Measurements from ENCODE around the gene DTX3.

DTX3 gene

DNA sequence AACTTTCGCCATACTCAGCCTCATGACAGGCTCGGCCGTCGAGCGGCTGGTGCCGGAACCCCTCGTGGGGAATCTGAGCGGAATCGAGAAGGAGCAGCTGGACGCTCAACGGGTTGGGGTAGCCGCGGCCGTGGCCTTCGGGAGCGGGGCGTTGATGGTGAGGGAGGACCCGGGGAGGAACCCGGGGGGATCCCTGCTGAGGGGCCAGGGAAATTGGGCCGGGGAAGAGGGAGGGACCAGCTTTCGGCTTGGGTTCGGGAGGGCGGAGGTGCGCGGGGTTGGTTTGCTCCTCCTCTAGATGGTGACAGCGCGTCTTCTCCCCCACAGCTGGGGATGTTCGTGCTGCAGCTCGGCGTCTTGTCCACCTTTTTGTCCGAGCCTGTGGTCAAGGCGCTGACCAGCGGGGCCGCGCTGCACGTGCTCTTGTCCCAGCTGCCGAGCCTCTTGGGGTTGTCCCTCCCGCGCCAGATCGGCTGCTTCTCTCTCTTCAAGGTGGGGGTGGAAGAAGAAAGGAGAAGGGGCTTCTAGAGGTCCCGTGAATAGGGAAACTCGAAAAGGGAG is 16.4 kb downstream of the DTX3 start:
- no peak for DNase-seq

DNA sequence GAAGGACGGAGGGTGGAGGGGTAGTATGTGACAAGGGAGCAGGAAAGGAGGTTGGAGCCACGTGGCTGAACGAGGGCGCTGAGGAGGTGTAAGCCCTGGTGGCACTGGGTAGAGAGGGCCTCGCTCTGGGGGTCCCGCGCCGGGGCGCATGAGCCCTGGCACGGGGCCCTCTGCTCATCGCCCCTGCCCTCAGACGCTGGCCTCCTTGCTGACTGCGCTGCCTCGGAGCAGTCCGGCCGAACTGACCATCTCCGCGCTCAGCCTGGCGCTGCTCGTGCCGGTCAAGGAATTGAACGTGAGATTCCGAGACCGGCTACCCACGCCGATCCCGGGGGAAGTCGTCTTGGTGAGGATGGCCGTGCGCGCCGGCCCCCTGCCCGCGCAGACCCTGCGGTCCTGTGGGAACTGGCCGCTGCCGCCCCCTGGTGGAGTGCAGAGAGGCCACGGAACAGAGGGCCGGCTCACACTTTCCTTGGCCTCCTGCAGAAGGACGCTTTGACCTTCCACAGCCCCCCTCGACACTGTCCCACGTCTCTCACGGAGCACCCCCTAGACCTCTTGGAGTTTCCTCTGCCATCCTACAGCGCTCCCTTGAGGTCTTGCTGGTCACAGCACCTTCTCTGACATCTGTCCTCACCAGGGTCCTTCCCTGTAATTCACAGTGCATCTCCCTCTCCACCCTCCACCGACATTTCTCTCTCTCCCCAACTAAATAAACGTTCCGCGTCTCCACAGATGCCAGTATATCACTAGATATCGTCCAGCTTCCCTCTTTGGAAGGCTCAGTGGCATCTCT is 17.1 kb downstream of the DTX3 start:
- peak; percentile 39 to 62 for DNase-seq

DNA sequence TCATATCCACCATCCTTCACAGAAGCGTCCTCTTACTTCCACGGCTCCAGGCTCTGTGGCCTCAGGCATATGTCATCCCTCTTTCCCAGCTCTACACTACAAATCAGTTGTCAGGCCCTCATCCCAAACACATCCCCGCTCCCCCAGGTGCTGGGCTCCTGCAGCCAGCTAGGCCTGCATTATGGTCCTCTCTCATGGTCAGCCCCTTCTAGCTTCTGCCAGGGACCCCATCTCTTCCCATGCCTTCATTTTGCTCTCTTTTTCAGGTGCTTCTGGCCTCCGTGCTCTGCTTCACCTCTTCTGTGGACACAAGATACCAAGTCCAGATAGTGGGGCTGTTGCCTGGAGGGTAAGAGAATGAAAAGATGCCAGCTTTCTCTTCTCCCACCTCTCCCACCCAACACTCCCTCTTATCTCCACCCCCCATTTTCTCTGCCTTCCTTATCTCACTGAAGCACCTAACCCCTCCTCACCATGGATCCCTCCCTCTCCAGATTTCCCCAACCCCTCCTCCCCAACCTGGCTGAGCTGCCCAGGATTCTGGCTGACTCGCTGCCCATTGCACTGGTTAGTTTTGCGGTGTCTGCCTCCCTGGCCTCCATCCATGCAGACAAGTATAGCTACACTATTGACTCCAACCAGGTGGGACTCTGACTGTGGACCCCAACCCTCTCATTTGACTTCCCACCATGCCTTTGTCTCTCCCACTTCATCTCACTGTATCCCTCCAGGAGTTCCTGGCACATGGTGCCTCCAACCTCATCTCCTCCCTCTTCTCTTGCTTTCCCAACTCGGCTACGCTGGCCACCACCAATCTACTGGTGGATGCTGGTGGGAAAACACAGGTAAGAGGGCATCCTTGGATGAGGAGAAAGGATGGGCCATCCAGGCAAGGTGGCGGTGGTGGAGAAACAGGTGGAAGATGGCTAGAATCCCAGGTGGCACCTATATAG is 17.9 kb downstream of the DTX3 start:
- DNase-seq = no peak

DNA sequence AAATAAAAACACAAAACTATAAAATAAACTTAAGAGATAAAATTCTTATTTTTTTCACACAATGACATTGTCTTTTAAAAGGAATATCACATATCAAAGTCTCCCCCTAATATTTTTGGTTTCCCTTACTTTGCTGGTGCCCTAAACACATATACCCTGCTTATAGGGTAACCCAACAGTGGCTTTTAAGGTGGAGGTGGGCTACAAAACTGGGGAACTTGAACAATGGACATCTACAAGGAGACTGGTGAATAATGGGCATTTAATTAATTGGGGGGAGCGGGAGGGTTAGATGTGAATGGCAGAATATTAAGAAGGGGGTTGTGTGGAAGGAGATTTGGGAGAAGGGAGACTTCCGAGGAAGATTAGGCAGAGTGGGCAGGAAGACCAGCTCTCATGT is 18.8 kb downstream of the DTX3 start:
- no peak for DNase-seq

DNA sequence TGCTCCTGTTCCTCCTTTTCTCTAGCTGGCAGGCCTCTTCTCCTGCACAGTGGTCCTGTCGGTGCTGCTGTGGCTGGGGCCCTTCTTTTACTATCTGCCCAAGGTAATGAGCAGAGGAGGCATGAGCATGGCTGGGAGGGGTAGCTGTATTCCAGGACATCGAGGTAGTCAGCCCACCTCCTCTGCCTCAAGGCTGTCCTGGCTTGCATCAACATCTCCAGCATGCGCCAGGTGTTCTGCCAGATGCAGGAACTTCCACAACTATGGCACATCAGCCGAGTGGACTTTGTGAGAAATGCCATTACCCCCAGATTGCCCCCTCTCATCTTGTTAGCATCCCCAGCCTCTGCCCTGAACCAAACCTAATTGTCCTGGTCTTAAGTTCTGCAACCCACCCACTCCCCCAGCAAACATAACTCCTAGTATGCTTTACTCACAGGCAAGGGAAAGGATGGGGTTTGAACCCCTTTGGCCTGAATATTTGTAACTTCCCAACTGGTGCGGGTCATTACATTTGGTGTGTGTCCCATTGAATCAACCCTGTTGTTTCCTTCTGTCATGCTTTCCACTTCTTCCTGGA is 19.3 kb downstream of the DTX3 start:
- no peak for DNase-seq

DNA sequence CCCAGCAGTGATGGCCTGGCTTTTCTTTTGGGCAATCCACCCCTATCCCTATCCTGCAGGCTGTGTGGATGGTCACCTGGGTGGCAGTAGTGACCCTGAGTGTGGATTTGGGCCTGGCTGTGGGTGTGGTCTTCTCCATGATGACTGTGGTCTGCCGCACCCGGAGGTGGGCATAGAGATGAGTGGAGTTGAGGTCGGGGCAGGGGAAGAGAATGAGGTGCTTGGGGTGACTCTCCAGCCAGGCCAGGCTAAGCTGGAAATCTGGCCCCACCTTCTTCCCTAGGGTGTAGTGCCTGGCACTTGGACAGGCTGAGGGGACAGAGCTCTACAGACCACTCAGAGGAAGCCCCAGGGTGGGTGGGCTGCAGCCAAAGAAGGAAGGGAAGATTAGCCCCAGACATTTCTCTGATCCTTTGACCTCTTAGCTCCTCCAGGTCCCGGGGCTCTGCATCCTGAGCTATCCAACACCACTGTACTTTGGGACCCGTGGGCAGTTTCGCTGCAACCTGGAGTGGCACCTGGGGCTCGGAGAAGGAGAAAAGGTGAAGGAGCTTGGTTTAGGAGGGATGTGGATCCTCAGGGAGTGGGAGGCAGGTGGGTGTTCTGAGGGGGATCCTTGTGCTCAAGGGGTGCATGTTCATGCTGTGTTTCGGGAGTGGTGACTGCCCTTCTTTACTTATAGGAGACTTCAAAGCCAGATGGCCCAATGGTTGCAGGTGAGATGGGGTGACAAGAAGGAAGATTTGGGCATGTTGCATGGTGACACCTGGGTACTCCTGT is 20.0 kb downstream of the DTX3 start:
- DNase-seq = no peak

DNA sequence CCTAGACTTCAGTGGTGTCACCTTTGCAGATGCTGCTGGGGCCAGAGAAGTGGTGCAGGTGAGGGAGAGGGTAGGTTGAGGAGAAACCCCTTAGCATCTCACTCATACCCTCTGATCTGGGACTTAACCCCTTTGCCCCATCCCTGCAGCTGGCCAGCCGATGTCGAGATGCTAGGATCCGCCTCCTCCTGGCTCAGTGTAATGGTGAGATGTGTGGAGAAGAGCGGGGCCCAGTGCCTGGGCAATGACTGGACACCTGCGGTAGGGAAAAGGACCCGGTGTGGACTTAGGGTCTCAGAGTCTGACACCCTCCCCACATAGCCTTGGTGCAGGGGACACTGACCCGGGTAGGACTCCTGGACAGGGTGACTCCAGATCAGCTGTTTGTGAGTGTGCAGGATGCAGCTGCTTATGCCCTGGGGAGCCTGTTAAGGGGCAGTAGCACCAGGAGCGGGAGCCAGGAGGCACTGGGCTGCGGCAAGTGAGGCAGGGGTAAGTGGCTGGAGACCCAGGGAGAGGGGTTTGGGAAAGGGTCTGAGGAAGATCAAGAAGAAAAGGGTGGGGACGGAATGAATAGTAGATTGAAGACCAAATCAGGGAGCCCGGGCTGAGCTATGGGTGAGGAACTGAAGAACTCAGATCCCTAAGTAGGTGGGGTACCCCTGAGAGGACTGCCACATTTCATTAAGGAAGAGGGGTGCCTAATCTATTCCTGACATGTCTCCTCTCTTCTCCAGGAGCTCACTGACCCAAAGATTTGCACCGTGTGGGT is 20.8 kb downstream of the DTX3 start:
- DNase-seq = no peak

DNA sequence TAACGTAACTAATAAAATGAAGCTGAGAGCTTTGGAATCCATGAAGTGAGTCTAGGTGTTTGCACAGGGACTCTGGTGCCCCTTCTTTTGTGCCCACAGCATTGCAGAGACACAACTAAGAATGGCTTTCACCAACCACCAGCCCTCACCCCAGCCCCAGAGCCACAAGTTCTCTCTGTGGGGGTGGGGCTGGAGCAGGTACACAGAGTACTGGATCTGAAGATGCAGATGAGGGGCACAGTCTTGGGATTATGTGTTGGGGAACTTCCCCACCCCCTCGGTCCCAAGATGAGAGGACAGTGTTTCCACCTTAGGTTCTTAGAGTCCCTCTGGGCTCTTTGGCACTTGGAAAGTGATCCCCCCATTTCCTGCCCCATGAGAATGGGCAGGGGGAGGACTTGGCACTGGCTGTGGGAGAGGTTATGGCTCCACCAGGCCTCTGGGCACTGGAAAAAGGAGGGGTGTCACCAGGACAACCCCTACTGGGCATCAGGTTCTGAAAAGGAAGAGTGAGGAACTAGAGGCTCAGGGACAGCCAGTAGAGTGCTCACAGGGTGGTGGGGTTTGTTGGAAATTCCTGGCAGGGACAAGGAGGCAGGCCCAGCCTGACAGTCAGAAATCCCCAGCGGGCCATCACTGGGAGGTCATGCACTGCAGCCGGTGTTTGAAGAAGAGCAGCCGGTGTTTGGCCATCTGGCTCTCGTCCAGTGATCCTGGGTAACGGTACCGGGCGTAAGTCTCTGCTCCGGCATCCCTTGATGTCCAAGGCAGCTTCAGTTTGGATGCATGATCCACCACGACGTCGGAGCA is 21.7 kb downstream of the DTX3 start:
- no peak for DNase-seq

DNA sequence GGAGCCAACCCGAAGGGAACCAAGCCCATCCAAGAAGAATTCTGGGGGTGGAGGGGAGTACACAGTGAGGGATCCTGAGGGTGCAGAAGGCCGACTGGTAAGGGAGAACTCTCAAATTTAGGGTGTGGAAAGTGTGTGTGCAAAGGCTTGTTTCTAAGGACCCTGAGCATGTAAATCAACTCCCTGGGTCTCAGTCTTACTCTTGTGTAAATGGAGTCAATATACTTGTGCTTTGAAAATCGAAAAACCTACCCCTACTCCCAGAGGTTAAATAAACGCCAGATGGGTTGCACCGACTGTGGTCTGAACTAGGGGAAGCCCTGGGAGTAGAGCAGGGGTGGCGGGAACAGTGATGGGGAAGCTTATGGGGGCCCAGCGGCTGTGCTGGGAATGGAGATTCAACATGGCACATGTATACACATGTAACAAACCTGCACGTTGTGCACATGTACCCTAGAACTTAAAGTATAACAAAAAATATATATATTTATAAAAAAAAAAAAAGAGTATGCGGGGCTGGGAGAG is 22.4 kb downstream of the DTX3 start:
- DNase-seq = no peak

DNA sequence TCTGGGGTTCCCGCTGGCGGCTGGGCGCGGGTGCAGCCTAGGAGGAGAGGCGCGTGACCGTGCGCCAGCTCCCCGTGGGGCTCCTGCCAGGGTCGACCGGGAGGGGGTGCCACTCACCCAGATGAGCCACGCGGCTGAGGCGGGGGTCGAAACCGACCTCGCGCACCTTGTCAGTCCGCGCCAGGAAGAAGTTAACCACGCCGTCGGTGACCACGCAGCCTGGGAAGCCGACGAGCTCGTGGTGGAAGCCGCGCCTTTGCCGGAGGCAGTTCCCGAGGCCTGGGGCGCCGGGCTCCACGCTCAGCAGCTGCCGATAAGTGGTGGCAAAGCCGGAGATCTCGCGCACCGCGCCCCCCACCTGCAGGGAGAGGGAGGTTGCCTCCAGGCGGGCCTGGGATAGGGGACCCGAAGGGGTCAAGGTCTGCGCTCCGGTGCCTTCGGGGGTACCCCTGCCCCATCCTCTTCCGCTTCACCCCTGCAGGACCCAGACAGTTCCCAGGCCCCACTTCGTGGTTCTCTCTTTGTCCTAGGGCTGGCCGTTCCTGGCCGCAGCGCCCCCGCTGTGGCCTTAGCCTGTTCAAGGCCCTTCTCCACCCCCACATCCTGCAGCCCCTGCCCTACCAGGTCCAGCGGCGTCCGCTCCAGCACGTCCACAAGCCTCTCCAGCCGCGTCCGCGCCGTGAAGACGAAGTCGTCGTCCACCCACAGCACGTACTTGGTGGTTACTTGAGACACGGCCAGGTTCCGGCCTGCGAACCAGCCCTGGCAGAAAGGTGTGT is 23.1 kb downstream of the DTX3 start:
- no peak for DNase-seq

DNA sequence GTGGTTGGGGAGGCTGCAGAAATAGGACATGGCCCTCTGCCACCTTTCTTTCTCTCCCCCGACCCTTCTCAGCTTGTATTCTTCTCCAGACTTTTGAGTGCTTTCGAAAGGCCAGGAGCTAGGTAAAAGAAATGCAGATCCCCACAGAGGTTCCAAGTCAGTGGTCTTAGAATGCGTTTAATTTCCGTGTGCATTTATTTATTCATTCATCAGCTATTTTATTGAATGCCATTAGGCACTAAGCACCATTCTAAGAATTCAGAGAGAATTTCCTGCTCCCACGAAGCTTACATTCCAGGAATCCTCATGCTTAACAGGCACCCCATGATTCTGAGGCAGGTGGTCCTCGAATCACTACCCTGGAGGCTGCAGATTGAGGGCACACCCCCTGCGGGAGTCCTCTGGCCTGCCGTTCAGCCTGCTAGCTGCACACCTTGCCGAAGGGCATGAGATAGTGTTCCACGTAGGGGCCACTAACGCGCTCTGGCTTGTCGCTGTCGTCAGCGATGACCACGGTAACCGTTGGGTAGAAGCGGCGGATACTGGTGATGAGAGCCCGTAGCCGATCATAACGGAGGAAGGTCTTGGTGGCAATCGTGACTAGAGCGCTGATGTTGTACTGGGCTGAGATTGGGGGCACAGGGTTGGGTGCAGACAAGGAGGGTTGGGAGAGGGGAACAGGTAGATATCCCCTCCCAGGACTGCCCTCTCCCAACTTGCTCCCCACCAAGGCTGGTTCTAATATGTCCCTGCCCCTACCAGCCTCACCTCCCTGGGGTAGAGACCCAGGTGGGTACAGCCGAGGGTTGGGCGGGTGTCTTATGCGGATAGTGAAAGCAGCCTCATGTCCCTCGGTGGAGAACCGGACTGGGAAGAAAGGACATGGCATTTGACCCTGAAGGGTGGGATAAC is 23.9 kb downstream of the DTX3 start:
- DNase-seq = no peak

DNA sequence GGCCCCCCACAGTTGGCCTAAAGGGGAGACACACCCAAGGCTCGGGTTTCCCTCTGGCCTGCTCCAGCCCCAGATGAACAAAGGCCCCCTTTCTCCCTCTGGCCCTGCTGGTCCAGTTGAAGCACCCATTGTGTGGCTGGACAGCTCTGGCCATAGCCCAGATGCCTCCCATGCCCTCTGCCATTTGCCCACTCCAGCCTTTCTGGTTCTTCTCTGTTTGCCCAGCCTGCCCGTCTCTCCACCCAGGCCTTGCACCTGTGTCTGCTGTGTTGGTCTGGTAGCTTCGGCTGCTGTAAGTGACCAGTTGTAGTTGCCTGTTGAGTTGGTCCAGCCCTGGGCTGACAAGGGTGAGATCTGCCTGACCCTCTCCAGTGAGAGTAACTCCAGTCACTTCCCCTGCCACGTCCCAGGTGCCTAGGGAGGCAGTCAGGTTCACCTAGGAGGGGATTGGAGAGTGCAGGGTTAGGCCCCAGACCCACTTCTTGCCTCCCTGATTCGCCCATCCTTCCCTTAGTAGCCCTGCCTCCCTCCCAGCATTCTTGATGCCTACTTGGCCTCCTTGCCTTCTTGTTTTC is 25.4 kb downstream of the DTX3 start:
- DNase-seq = no peak

DNA sequence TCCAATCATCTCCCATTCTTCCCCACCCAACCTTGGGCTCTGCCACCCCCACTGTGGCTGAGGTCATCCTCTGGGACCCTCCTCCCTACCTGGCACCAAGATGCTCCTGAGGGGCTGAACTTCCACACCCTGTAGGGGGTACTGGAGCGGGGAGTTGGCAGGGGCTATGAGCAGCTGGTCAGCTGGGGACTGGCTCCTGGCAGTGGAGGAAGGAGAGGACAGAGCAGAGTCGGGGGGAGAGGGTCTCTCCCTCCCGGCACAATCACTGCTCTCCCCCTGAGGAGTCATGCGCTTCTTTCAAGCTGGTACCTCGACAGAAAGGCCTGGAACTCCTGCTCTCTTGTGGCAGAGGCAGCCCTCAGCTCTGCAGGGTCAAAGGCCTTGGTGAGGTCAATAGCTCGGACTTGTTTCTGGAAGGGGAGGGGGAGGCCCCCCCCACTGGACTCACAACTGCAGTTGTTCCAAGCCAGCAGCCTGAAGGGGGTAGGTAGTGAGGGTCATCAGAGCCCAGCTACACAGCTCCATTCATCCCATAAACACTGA is 26.3 kb downstream of the DTX3 start:
- DNase-seq = no peak

DNA sequence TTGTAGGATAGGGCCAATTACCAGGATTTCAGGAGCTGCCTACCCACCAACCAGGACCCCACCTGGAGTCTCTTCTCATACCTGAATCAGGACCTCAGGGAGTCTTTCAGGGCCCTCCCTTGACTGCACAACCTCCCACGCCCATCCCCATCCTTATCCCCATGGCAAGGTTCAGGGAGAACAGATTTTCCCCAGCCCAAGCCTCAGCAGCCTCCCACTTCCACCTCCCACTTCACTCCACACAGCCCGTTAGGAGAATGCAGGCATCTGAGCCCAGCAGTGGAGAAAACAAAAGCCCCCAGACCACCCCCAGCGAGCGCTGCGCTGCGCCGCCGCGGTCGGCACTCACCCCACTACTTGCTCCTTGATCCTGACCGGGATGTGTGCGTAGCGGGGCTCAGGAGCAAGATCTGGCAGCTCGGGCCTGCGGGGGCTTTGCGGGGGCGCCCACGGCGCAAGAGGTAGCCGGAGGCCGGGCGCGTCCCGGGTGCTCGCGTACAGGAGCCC is 27.0 kb downstream of the DTX3 start:
- DNase-seq = no peak

DNA sequence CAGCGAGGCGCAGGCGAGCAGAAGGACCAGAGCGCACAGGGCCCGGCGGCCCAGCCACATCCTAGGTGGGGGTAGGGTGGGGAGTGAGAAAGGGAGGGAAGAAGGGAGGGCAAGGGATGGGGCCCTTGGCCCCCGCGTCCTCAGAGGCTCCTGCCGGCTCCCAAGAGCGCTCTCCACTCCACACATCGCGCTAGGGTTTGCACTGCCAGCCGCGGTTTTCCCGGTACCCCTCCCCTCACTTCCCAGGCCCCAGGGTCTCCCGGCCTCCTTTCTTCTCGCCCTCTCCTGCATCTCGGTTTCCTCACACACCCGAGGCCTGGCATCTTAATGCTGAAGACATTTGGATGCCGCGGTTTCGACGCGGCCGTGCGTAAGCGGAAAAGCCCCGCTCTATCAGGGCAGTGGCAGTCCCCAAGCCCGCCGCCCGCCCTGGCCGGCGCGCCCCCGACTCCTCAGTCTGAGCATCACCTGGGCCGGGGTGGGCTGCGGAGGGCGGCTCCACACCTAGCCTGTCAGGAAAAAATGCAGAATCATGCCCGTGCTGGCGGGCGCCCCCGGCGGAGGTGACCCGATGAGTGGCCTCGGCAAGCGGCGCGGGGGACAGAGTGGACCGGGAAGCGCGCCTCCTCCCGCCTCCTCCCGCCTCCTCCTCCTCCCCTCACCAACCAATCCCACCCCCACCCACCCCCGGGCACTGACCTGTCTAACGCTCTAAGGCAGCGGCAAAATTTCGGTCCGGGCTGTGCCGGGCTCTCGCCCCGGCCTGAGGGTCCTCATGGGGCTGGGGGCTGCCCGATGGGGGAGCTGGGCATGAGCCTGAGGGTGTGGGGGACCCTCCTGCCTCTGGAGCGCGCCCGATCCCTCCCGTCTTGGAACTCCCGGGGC is 27.7 kb downstream of the DTX3 start:
- DNase-seq = peak in 1 of 2 experiments; percentile 20
